ENCODE results near the gene RGS16. TPM values are rescaled to one million over a fixed set of nuclear protein-coding genes. Genes with fewer than 3 reads are reported as not detected.

RGS16 gene
- total RNA-seq, 1 donor from 2014 or later = 12.5 TPM

DNA sequence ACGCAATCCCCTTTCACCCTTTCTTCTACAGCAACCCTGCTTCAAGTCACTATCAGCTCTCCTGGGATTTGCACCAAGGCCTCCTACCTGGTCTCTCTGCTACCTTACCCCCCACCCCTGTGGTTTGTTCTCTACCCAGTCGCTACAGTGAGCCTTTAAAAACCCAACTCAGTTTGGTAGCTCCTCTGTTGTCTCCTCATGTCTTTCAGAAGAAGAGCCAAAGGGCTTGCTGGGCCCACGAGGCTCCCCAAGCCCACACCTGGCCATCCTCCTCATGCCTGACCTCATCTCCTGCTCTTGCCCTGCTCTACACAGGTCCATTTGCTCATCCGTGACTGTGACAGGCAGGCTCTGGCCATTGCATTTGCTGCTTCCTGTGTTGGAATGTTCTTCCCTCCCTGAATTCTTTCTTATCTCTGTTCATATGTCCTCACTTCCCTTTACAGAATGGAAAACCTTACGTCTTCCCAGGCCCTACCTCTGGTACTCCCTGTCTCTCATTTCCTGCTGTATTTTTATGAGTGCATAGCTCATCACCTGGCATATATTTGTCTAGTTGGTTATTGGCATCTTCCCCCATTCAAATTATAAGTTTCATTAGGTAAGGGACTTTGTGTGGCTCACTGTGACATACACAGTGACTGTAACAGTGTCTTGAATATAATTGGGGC is 3.3 kb downstream of the RGS16 start:
- no peak overlapping the region for H3K4me3 Mint-ChIP-seq
- TF ChIP-seq, protein P1, sequence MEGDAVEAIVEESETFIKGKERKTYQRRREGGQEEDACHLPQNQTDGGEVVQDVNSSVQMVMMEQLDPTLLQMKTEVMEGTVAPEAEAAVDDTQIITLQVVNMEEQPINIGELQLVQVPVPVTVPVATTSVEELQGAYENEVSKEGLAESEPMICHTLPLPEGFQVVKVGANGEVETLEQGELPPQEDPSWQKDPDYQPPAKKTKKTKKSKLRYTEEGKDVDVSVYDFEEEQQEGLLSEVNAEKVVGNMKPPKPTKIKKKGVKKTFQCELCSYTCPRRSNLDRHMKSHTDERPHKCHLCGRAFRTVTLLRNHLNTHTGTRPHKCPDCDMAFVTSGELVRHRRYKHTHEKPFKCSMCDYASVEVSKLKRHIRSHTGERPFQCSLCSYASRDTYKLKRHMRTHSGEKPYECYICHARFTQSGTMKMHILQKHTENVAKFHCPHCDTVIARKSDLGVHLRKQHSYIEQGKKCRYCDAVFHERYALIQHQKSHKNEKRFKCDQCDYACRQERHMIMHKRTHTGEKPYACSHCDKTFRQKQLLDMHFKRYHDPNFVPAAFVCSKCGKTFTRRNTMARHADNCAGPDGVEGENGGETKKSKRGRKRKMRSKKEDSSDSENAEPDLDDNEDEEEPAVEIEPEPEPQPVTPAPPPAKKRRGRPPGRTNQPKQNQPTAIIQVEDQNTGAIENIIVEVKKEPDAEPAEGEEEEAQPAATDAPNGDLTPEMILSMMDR (IDR thresholded peaks at IDR 0.05) = no peak
- H3K27me3 Mint-ChIP-seq (ENCODE audit: insufficient read depth, low read depth) = peaks cover 10% of the 10 kb centered on the region
- peaks cover 25% of the 10 kb centered on the region for H3K4me1 ChIP-seq
- no peak overlapping the region for H3K9ac ChIP-seq
- peaks cover 21% of the 10 kb centered on the region for H3K4me1 Mint-ChIP-seq
- no peak overlapping the region for H3K4me3 ChIP-seq
- no peak overlapping the region for H3K27ac Mint-ChIP-seq
- no peaks in the 10 kb centered on the region for H3K9me3 ChIP-seq (ENCODE audit: low read depth)
- H3K79me2 ChIP-seq (ENCODE audit: low read depth) = no peaks in the 10 kb centered on the region
- DNase-seq (ENCODE audit: low spot score) = no peak
- no peak overlapping the region for H3K27ac ChIP-seq
- no peaks in the 10 kb centered on the region for H4K20me1 ChIP-seq (ENCODE audit: low read depth)
- H3K27me3 ChIP-seq = peaks cover 28% of the 10 kb centered on the region
- no peaks in the 10 kb centered on the region for H3K36me3 ChIP-seq
- H3K4me2 ChIP-seq = no peak overlapping the region
- H3F3A ChIP-seq (ENCODE audit: low read depth) = peaks cover 15% of the 10 kb centered on the region
- H3K36me3 Mint-ChIP-seq = no peaks in the 10 kb centered on the region
- no peaks in the 10 kb centered on the region for H3K9me3 Mint-ChIP-seq
- H2AFZ ChIP-seq (replicated peaks) = no peak overlapping the region

DNA sequence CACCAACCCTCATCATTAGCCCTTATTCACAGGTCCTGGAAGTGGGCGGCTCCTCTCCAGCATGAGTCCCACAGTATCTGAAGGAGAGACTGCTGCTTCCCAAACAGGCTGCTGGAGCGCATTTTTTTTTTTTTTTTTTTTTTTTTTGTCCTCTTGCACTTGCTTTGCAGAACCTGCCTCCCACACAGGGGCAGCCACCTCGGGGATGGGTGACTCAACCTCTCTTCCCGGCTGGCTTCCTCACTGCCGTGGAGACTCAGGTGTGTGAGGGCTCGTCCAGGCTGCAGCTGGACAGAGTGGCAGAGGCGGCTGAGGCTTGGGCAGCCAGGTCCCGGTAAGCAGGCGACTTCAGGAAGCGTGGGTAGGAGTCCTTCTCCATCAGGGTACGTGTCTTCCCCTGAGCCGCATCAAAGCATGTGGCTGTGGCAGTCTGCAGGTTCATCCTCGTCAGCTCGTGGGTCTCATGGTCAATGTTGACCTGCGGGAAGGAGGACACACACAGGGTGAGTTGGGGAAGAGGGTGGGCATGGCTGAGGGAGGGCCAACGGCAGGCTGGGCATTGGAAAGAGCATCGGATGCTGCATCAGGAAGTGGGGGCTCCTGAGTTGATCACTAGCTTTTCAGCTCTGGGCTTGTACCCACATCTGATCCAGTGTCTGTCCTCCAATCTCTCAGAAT is 4.0 kb downstream of the RGS16 start:
- no peaks in the 10 kb centered on the region for H3K9me3 Mint-ChIP-seq
- no peak overlapping the region for H3K4me3 Mint-ChIP-seq
- no peak overlapping the region for H3K27ac ChIP-seq
- no peaks in the 10 kb centered on the region for H3K9me3 ChIP-seq (ENCODE audit: low read depth)
- H3K36me3 ChIP-seq = no peaks in the 10 kb centered on the region
- H4K20me1 ChIP-seq (ENCODE audit: low read depth) = no peaks in the 10 kb centered on the region
- H3K36me3 Mint-ChIP-seq = no peaks in the 10 kb centered on the region
- H3K27me3 ChIP-seq = peaks cover 21% of the 10 kb centered on the region
- H3K4me2 ChIP-seq = no peak overlapping the region
- no peak overlapping the region for H2AFZ ChIP-seq (replicated peaks)
- no peak overlapping the region for H3K4me3 ChIP-seq
- H3K27ac Mint-ChIP-seq = no peak overlapping the region
- H3K4me1 Mint-ChIP-seq = peaks cover 14% of the 10 kb centered on the region
- peaks cover 25% of the 10 kb centered on the region for H3K4me1 ChIP-seq
- H3K79me2 ChIP-seq (ENCODE audit: low read depth) = no peaks in the 10 kb centered on the region
- TF ChIP-seq, protein P1 (IDR thresholded peaks at IDR 0.05) = no peak
- no peak for TF ChIP-seq EZH2phosphoT487 (IDR thresholded peaks at IDR 0.05)
- no peak for TF ChIP-seq EZH2 (IDR thresholded peaks at IDR 0.05)
- H3K9ac ChIP-seq = no peak overlapping the region
- H3F3A ChIP-seq (ENCODE audit: low read depth) = peaks cover 15% of the 10 kb centered on the region
- DNase-seq (ENCODE audit: low spot score) = no peak
- peaks cover 6% of the 10 kb centered on the region for H3K27me3 Mint-ChIP-seq (ENCODE audit: insufficient read depth, low read depth)

DNA sequence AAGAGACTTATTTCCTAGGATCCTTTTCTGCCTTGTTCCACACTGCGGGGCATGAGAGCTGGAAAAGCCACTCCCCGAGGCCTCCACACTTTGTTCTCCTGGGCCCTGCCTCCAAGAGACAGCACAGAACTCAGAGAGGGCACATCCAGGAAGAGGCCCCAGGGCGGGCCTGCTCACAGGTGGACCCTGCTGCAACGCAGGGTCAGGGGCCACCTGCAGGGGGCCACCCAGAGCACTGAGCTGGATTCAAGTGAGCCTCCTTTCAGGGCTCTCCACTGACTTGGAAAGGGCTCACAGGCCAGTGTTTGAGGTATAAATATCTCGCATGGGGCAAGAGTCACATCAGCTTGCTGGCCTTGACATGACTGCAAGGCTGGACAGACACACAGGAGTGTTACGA is 4.8 kb downstream of the RGS16 start:
- peaks cover 14% of the 10 kb centered on the region for H3K27me3 ChIP-seq
- H3F3A ChIP-seq (ENCODE audit: low read depth) = peaks cover 15% of the 10 kb centered on the region
- no peaks in the 10 kb centered on the region for H3K9me3 Mint-ChIP-seq
- H3K36me3 Mint-ChIP-seq = no peaks in the 10 kb centered on the region
- peaks cover 9% of the 10 kb centered on the region for H3K4me1 Mint-ChIP-seq
- no peak overlapping the region for H3K27ac ChIP-seq
- H3K9ac ChIP-seq = no peak overlapping the region
- peaks cover 25% of the 10 kb centered on the region for H3K4me1 ChIP-seq
- H3K4me2 ChIP-seq = no peak overlapping the region
- H2AFZ ChIP-seq (replicated peaks) = no peak overlapping the region
- peak; percentile 60 for DNase-seq (ENCODE audit: low spot score)
- no peaks in the 10 kb centered on the region for H3K9me3 ChIP-seq (ENCODE audit: low read depth)
- no peaks in the 10 kb centered on the region for H4K20me1 ChIP-seq (ENCODE audit: low read depth)
- H3K36me3 ChIP-seq = no peaks in the 10 kb centered on the region
- TF ChIP-seq, protein P1 (IDR thresholded peaks at IDR 0.05) = peak; percentile 61
- TF ChIP-seq EZH2phosphoT487 (IDR thresholded peaks at IDR 0.05) (no peak), EZH2 (IDR thresholded peaks at IDR 0.05) (no peak)
- H3K4me3 Mint-ChIP-seq = no peak overlapping the region
- no peak overlapping the region for H3K4me3 ChIP-seq
- H3K27me3 Mint-ChIP-seq (ENCODE audit: insufficient read depth, low read depth) = peaks cover 2% of the 10 kb centered on the region
- no peak overlapping the region for H3K27ac Mint-ChIP-seq
- H3K79me2 ChIP-seq (ENCODE audit: low read depth) = no peaks in the 10 kb centered on the region

Measured in neural progenitor cell (in vitro differentiated cells).